HG02885 (cell line): ENCODE results near the gene ZNF683.
"Not testable (repeated sequence)": the region's sequence is repeated elsewhere in the genome, so short reads cannot be mapped to it uniquely, and the experiment has no call there.

Experiments
- ATAC-seq: cut with Tn5 transposase; IDR thresholded peaks from one replicate; pipeline ENCODE4 v1.9.1; 2021; ENCODE audit warnings: mild to moderate bottlenecking; ENCODE audit not compliant: unreplicated experiment, poor library complexity

Gene ZNF683

DNA sequence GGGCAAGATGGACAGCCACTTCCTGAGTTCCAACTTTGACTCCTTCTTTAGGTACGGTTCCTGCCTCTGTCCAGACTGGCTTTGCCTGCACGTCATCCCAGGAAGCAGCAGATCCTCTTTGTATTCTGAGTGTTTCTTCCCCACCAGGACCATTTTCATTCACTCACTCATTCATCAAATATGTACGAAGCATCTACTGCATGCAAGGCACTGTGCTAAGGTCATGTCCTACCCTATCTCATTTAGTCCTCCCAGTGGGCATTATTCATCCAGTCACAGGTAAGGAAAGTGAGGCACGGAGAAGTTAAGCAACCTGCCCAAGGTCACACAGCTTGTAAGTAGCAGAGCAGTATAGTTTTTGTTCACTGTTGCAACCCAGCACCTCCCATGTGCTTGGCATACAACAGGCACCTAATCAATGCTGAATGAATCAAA lies 32.5 kb downstream of the ZNF683 start:
- no peak for ATAC-seq

DNA sequence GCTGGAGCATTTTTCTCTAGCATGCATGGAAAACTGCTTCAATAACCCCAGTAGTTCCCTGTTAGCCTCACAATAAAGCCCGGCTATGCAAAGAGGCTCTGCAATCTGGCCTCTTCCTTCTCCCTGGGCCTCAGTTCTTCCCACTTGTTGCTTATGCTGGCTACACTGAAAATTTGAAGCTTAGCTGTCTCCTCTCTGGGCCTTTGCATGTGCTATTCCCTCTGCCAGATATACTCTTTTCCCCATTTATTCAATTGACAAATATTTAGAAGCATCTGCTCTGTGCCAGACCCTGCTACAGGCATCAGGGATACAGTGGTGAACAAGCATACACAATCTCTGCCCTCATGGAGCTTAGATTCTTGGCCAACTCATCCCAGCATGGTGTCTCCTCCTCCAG lies 33.9 kb downstream of the ZNF683 start:
- ATAC-seq: no peak

DNA sequence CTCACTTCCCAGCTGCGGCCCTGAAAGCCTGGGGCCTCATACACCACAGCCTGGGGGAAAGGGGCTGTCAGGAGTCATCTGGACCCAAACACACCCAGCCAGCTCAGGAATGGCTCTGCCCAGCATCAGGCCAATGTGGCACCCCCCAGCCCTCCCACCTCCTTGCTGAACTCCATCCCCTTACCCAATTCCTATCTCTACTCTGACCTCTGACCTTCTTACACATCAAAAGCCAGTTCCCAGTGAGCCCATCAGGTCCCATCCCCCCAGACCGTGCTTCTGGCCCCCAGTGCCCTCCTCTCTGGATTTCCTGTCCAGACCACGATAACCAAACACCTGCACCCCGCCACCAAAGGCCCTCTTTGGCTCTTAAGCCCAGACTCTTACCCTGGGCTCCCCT lies 34.9 kb downstream of the ZNF683 start:
- no peak for ATAC-seq

DNA sequence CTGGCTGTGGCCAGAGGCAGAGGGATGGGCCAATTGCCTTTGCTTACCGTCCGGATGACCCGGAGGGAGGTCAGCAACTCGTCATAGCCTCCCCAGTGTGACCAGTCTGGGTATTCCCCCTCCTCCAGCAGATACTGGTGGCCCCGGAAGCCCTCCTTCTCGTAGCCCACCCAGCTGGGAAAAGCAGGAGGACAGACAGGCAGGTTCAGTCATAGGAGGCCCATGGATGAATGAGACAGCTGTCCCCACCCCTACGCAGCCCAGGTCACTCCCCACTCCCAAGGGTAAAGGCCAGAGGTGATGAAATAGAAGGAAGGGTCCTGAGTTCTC lies 35.4 kb downstream of the ZNF683 start:
- no peak for ATAC-seq

DNA sequence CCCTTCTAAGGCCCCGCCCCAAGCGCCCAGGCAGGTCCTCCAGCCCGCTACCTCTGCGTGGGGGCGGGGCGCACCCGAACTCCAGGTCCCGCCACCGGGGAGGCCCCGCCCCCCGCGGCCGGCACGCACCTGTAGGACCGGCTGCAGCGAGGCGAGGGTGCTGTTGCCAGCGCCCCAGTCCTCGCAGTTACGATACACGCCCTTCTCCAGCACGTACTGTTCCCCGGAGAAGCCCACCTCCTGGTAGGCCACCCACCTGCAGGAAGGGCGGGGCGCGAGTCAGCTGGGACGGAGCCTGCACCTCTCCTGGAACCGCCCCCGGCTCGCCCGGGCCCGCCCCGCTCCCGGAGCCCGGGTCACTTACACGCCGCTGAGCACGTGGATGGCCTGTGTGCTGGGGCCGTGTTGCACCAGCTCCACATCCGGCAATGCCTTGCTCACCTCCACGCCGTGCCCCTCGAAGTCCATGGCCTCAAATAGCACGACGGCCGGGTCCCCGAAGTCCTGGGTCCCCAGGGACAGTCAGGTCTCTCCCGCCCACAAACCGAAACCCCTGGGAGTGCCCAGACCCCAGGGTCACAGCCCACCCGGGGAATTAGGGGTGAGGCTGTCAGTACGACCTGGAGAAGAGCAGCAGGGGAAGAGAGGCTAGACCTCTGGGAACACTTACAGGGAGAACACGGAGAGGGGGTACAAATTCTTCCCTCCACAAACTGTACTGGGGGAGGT lies 35.9 kb downstream of the ZNF683 start:
- ATAC-seq: peak; percentile 82

DNA sequence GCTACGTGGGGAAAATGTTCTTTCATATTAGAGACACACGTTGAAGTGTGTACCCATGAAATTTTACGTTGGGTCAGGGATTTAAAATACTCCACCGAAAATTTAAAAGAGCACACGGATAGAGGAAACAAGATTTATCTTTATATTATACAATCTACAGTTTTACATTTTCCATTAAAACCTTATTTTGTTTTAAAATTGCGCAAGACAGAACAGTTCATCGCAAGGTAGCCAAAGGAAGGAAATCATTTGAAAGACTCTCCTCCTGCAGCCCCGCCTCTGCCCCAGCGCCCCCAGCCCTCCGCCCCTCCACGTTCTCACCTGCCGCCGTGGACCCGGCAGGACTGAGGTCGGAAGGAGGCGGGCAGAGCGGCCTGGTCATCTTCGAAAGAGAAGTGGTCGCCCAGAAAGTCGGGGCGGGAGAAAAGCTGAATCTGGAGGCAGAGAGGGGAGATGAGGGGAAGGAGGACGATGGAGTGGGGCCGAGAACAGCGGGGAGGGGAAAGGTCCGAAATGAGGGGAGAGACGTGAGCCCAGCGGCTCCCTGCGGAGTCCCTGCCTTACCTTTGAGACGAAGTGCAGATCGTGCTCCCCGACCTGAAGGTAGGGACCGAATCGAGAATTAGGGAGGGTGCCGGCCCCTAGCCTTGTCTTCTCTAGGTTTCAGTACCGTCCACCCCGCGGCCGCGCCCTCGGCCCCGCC lies 36.6 kb downstream of the ZNF683 start:
- ATAC-seq: no peak

DNA sequence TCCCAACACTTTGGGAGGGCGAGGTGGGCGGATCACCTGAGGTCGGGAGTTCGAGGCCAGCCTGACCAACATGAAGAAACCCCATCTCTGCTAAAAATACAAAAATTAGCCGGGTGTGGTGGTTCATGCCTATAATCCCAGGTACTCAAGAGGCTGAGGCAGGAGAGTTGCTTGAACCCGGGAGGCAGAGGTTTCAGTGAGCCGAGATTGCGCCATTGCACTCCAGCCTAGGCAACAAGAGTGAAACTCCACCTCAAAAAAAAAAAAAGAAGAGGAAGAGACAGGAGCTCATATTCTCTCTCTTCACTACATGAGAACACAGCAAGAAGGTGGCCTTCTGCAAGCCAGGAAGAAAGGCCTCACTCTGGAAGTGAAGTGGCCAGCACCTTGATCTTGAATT lies 39.2 kb downstream of the ZNF683 start:
- ATAC-seq: not testable (repeated sequence)

DNA sequence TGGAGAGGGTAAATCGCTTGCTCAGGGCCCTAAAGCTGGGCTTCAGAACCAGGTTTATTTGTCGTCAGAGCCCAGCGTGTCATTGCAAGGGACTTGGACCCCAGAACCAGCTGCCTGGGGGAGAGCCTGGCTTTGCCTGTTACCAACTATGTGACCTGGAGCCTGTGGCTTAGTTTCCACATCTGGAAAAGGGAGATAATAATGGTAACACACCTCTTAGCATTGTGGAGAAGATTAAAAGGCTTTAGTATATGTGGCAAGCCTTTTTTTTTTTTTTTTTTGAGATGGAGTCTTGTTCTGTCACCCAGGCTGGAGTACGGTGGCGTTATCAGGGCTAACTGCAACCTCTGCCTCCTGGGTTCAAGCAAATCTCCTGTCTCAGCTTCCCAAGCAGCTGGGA lies 42.3 kb downstream of the ZNF683 start:
- ATAC-seq: no peak

DNA sequence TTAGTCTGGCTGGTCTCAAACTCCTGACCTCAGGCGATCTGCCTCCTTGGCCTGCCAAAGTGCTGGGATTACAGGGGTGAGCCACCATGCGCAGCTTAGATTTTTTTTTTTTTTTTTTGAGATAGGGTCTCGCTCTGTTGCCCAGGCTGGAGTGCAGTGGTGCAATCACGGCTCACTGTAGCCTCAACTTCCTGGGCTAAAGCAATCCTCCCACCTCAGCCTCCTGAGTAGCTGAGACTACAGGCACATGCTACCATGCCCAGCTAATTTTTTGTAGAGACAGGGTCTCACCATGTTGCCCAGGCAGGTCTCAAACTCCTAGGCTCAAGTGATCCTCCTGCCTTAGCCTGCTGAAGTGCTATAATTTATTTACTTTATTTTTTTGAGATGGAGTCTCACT lies 43.2 kb downstream of the ZNF683 start:
- not testable (repeated sequence) for ATAC-seq

DNA sequence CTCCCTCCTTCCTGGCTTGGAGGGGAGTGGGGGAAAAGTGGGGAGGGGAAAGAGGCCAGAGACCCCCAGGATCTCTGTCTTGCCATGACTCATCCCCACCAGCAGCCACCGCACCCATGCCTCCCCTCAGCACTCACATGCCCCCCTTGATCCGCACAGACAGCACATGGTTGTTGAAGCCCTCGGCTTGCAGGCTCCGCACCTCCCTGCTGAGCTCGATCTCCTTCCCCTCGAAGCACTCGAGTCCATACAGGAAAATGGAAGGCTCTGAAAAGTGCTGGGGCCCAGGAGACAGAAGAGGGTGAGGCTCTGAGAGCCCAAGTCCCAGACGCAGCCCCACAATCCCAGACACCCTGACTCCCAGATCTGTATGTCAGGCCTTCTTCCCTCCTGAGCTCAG lies 44.0 kb downstream of the ZNF683 start:
- ATAC-seq: no peak

DNA sequence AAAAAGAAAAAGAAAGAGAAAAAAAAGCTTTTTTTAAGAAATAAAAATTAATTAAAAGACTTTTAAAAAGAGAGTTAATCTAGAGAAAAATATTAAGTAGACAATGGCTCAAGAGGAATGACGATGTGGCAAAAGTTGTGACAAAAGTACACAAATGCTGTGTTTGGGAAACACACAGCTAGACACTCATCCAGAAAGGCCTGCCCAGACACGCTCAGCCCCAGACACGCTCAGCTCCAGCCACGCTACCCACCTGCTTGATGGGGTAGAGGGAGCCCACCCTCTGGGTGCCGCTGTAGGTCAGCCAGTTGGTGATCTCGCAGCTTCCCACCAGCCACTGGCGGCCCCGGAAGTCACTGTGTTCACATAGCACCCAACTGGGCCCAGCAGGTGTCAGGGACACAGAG lies 44.6 kb downstream of the ZNF683 start:
- no peak for ATAC-seq

DNA sequence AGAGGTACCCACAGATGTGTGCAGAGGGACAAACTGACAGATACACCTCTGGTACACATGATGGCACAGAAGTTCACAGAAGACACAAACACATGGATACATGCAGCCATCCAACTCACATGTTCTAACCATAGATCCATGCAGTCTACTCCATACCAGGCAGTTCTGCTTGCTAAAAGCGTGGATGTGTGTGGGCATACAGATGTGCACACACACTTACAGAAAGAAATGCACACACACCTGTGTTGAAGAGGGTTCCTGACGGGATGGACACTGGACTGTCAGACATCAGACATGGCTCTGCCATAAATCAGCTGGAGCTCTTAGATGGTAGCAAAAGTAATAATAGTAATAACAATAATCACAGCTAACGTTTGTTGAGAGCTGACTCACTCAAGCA lies 48.0 kb downstream of the ZNF683 start:
- ATAC-seq: no peak

DNA sequence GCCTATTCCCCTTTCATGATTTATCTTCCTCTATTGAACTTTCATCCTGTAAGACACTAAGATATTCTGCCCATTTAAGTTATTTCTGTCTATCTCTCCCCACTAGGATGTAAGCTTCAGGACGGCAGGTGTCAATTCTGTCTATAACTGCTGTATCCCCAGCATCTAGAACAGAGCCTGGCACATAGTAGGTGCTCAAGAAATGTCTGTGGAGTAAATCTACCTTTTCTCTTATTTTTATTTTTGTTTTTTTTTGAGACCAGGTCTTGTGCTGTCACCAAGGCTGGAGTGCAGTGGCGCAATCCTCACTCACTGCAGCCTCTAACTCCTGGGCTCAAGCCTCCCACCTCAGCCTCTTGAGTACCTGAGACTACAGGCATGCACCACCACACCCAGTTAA lies 49.2 kb downstream of the ZNF683 start:
- ATAC-seq: no peak

DNA sequence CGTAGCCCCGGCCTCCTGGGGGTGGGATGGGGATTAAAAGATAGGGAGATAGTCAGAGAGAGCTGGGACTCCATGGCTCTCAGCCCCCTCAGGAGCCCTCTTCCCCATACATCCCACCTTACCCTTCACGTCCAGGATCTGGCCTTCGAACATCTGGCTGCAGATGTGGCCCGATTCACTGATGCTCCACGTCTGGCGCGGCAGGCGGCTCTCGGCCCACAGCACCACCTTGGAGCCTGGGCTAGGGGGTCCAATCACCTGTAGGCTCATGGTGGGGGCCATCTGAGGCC lies 50.6 kb downstream of the ZNF683 start:
- no peak for ATAC-seq

DNA sequence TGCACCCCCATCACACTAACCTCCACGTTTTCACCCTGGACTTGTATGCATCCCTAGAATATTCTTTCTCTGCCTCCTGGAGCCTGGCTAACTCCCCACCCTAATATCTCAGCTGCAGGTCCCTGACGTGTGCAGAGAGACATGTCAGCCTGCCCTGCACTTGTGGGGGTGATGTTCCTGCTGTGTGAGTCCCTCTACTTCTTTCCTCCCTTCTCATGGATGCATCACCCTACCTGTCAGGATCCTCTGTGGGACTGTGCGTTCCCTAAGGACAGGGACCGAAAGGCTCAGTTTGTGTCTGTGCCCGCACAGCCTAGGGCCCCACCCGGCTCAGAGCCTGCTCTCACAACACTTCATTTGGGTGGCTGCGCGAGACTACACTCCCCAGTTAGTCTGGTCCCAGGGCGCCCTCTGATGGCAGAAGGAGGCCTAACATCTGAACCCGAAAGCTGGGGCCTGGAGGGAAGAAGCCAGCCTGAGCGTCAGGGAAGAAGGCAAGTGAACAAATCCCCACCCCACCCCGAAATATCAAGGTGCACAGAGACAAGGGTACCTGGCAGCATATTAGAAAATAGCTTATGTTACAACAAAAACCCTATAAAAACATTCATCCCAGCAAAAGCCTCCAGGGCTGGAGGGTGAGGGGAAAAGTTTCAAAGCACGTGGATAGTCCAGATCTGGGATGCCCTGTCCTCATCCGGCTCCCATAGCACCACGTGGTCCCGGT lies 51.1 kb downstream of the ZNF683 start:
- ATAC-seq: no peak

DNA sequence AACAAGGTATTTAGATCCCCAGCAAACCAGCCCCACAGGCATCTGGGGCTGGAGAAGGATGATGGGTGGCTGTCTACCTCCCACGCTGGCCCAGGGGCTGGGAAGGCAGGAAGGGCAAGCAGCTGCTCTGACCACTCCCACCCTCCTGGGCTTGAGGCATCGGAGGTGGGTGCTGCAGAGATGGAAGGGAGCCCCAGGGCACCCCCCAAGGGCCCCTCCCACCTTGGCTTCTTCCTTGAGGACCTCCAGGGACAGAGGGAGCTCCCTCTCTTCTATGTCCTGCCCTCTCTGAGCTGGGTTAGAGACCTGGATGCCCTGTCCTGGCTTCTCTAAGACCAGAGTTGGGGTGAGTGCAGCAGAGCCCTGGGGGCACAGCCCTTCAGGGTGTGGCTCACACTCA lies 51.7 kb downstream of the ZNF683 start:
- ATAC-seq: no peak

DNA sequence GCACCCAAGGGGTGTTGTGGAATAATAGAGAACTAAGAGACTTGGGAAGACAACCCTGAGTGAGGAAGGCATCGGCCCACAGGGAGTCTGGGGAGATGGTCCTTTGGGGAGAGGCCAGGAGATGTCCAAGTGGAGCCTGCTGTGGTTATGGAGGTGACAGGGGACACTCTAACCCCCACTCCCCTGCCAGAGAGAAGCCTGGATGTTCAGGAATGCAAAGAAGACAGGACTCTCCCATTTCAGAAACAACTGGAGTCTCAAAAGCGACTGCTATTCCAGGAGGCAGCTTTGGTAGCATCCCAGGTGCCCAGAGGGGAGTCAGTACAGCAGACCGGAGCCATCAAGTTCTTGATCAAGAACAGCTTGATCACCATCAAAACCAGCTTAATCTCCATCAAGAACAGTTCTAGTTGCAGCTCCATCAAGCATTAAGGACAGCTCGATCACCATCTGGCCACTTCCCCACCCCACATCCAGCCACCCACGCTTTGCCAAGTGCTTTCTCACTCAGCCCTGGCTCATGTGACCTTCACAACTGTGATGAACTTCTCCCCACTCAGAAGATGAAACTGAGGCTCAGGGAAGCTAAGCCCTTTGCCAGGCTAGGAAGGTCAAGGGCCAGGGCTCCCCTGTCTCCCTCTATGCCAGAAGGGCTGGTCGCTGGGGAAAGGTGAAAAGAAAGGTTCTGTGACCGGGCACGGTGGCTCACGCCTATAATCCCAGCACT lies 54.0 kb downstream of the ZNF683 start:
- ATAC-seq: peak; percentile 0

DNA sequence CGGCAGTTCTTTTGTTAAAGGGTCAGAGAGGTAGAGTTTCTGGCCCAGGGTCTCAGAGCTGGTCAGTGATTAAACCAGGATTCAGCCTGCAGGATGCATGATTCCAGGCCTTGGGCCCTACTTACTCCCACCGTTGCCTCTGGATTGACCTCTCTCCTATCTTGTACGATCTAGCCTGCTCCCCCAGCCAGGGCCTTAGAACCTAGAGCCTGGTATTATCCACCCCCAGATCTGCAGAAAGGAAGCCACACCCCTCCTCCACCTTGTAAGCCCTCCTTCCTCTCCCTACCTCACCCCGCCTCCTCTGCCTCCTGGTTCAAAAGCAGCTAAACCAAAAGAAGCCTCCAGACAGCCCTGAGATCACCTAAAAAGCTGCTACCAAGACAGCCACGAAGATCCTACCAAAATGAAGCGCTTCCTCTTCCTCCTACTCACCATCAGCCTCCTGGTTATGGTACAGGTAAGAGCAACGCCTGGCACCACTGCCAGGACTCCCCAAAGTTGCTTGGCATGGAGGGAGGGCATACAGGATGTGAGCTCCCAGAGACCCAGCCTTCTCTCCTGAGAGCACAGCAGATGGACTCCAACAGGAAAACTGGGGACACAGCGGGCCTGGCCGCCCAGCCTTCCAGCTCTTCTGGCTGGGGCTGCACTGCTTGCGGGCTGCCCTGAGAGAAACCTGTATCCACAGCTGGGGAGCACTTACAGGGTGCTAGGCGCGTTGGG lies 54.8 kb downstream of the ZNF683 start, which contains the start of gene CD52:
CD52 (plus strand) TSS at position 347 of the 726 bp plus-strand sequence; CDS start at position 407, 60 bp downstream.
- peak; percentile 52 for ATAC-seq

DNA sequence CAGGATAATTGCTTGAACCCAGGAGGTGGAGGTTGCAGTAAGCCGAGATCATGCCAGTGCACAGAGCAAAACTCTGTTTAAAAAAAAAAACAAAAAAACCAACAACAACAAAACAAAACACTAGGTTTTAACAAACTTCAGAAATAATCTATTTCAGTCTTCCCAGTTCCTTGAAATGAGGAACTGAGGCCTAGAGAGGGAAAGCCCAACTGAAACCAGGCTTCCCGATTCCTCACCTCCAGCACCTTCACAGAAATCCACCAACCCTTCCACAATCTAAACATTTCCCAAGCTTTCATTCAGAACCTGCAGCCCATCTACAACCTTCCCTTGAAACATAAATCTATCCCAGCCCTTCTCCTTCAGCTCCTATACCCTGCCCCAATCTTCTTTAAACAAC lies 55.4 kb downstream of the ZNF683 start:
- no peak for ATAC-seq
